BLaER1 (cell line): Measurements from ENCODE around the gene NSUN3.

Source experiments
- H3K27ac ChIP-seq: shearing (Covaris generic); formaldehyde crosslinking; 2 replicates; pipeline ENCODE4 v1.8.1; 2022
- H3K27me3 ChIP-seq: shearing (Covaris generic); formaldehyde crosslinking; 2 replicates; pipeline ENCODE4 v1.8.1; 2022
- H3K36me3 ChIP-seq: shearing (Covaris generic); formaldehyde crosslinking; 2 replicates; pipeline ENCODE4 v1.8.1; 2022
- H3K4me1 ChIP-seq: shearing (Covaris generic); formaldehyde crosslinking; 2 replicates; pipeline ENCODE4 v1.8.1; 2022
- H3K4me2 ChIP-seq: shearing (Covaris generic); formaldehyde crosslinking; 2 replicates; pipeline ENCODE4 v1.8.1; 2022
- H3K4me3 ChIP-seq: shearing (Covaris generic); formaldehyde crosslinking; 2 replicates; pipeline ENCODE4 v1.8.1; 2022
- H3K9ac ChIP-seq: shearing (Covaris generic); formaldehyde crosslinking; 2 replicates; pipeline ENCODE4 v1.8.1; 2022
- H3K9me3 ChIP-seq: shearing (Covaris generic); formaldehyde crosslinking; 2 replicates; pipeline ENCODE4 v1.8.1; 2022
- H4K20me1 ChIP-seq: shearing (Covaris generic); formaldehyde crosslinking; 2 replicates; pipeline ENCODE4 v1.8.1; 2022
- Cebpa-rat ChIP-seq: shearing (Covaris generic); IDR thresholded peaks from 2 replicates; pipeline ENCODE4 v1.8.1; 2022

The NSUN3 gene

GRCh38 chr3:94158512-94158911, 95.7 kb downstream of the NSUN3 start:
- H4K20me1 ChIP-seq: no peaks in the 10 kb centered on the region
- H3K4me2 ChIP-seq: no peak overlapping the region
- H3K27me3 ChIP-seq: no peaks in the 10 kb centered on the region
- no peak overlapping the region for H3K4me3 ChIP-seq
- TF ChIP-seq Cebpa-rat: no peak
- H3K27ac ChIP-seq: no peak overlapping the region
- H3K9ac ChIP-seq: no peak overlapping the region
- no peaks in the 10 kb centered on the region for H3K9me3 ChIP-seq
- no peaks in the 10 kb centered on the region for H3K36me3 ChIP-seq
- no peaks in the 10 kb centered on the region for H3K4me1 ChIP-seq

GRCh38 chr3:94159062-94159828, 96.4 kb downstream of the NSUN3 start:
- H4K20me1 ChIP-seq: no peaks in the 10 kb centered on the region
- no peaks in the 10 kb centered on the region for H3K36me3 ChIP-seq
- no peaks in the 10 kb centered on the region for H3K9me3 ChIP-seq
- no peak overlapping the region for H3K4me3 ChIP-seq
- no peaks in the 10 kb centered on the region for H3K27me3 ChIP-seq
- no peak overlapping the region for H3K9ac ChIP-seq
- no peak overlapping the region for H3K4me2 ChIP-seq
- no peaks in the 10 kb centered on the region for H3K4me1 ChIP-seq
- TF ChIP-seq Cebpa-rat: no peak
- no peak overlapping the region for H3K27ac ChIP-seq

DNA sequence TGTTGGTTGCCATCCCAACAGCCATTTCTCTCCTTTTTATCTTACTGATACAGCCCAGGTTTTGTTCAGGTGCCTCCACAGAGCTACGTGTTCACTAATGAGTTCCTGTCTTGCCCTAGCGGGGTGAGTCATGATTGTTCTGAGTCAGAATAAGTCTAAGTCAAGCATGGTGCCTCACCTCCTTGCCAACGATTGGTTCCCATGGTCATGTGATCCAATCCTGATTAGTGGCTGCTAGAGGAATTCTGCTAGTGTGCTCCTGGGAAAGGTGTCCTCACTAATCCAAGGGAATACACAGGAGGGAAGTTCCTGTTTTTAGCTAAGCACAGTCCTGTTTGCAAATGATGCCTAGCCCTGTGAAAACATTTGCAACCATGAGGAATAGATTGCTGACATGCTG, 99.8 kb downstream of the NSUN3 start:
- H3K4me2 ChIP-seq: no peak overlapping the region
- no peaks in the 10 kb centered on the region for H3K36me3 ChIP-seq
- no peak overlapping the region for H3K27ac ChIP-seq
- no peak for TF ChIP-seq Cebpa-rat
- H3K4me1 ChIP-seq: no peaks in the 10 kb centered on the region
- no peak overlapping the region for H3K4me3 ChIP-seq
- no peaks in the 10 kb centered on the region for H3K9me3 ChIP-seq
- no peaks in the 10 kb centered on the region for H4K20me1 ChIP-seq
- H3K27me3 ChIP-seq: no peaks in the 10 kb centered on the region
- no peak overlapping the region for H3K9ac ChIP-seq

- no peak for TF ChIP-seq Cebpa-rat
These were observed 104.5 kb downstream of the NSUN3 start for GRCh38 chr3:94167346-94167745.

DNA sequence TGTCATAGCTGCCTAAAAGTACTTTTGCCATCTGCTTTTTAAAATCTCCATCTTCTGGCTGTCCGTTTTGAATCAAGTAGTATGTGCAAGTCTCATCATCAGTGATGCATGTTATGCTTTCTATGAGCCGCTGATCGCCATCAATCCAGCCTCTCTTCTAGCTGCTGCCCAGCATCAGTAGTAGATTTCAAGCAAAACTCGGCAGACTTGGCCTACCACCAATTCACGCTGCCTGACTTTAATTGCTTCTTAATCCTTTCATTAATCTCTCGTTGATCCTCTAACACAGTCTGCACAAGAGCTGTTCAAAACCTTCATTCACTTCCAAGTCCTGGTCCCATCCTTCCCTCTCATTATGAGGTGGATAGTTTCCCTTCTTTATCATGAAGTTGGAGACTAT, 104.9 kb downstream of the NSUN3 start:
- Histone ChIP-seq H3K4me1 (no peaks in the 10 kb centered on the region), H3K4me2 (no peak overlapping the region), H3K27me3 (no peaks in the 10 kb centered on the region), H3K9ac (no peak overlapping the region), H3K4me3 (no peak overlapping the region), H3K9me3 (no peaks in the 10 kb centered on the region), H4K20me1 (no peaks in the 10 kb centered on the region), H3K36me3 (no peaks in the 10 kb centered on the region), H3K27ac (no peak overlapping the region)
- TF ChIP-seq Cebpa-rat: no peak

More at GRCh38 chr3:94167346-94167745, 104.5 kb downstream of the NSUN3 start:
- no peaks in the 10 kb centered on the region for H4K20me1 ChIP-seq
- H3K4me3 ChIP-seq: no peak overlapping the region
- no peak overlapping the region for H3K9ac ChIP-seq
- no peaks in the 10 kb centered on the region for H3K4me1 ChIP-seq
- H3K9me3 ChIP-seq: no peaks in the 10 kb centered on the region
- H3K27ac ChIP-seq: no peak overlapping the region
- no peaks in the 10 kb centered on the region for H3K36me3 ChIP-seq
- H3K4me2 ChIP-seq: no peak overlapping the region
- H3K27me3 ChIP-seq: no peaks in the 10 kb centered on the region

GRCh38 chr3:94171954-94172353, 109.1 kb downstream of the NSUN3 start:
- TF ChIP-seq Cebpa-rat: no peak
- Histone ChIP-seq H3K27me3 (no peaks in the 10 kb centered on the region), H3K9ac (no peak overlapping the region), H3K36me3 (no peaks in the 10 kb centered on the region), H3K4me3 (no peak overlapping the region), H4K20me1 (no peaks in the 10 kb centered on the region), H3K4me2 (no peak overlapping the region), H3K27ac (no peak overlapping the region), H3K4me1 (no peaks in the 10 kb centered on the region), H3K9me3 (no peaks in the 10 kb centered on the region)

DNA sequence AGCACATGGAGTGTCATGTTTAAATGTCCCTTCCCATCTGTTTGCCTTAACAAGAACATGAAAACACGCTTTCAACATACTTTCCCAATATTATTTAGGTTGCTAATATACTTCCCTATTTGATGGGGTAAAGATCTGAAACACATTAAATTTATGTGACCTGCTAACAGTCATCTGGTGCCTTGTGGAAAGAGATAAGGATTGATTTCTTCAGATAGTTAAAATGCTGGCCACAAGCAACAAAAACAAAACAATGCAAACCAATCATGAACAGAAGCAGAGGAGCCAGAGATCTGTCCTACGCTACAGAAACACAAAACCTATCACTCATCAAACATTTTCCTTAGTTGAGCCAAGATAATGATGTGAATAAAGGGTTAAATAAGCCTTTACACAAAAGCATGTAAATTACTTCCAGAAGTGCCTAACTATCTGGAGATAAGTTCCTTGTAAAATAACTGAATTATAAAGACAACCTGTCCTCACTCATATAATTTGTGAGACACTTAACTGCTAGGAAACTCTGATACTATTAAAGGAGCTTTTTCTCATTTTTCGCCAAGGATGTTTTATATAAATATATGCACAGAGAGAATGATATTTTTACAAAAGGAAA, 109.9 kb downstream of the NSUN3 start:
- no peaks in the 10 kb centered on the region for H3K36me3 ChIP-seq
- TF ChIP-seq Cebpa-rat: no peak
- no peak overlapping the region for H3K27ac ChIP-seq
- H3K4me3 ChIP-seq: no peak overlapping the region
- H4K20me1 ChIP-seq: no peaks in the 10 kb centered on the region
- H3K4me1 ChIP-seq: no peaks in the 10 kb centered on the region
- H3K27me3 ChIP-seq: no peaks in the 10 kb centered on the region
- H3K9ac ChIP-seq: no peak overlapping the region
- no peaks in the 10 kb centered on the region for H3K9me3 ChIP-seq
- H3K4me2 ChIP-seq: no peak overlapping the region

DNA sequence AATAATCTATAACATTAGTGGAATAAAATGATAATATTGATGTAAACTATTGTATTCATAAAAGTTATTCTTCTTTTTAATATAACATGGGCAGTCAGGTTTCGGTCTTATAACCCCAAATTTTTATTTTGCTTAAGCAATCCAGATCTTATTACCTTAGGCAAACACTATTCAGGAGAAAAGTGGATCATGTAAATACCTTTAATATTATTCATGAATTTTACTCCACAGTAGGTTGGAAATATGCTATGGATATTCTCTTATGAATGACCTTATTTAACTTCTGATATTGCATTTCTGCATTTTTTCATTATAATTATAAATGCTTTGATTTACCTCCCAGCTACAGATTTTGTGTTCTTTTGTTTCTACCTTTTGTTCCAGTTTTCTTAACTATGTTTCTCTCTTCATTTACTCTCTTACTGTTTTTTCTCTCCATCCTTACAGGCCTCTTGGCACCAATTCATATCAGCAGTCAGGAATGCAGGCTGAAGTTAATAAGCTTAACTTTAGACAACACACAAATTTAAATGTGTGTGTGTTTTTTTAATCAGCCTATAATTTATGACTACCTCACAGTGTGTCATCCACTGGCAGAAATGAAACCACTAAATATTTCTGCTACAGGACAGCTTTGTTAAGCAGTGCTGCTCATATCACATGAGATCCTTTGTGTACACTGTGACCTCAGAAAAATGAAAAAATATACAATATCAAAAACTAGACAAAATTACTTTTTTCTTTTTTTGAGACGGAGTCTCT, 111.0 kb downstream of the NSUN3 start:
- H3K9ac ChIP-seq: no peak overlapping the region
- no peak for TF ChIP-seq Cebpa-rat
- no peak overlapping the region for H3K27ac ChIP-seq
- no peaks in the 10 kb centered on the region for H3K9me3 ChIP-seq
- no peaks in the 10 kb centered on the region for H3K36me3 ChIP-seq
- no peaks in the 10 kb centered on the region for H4K20me1 ChIP-seq
- no peaks in the 10 kb centered on the region for H3K4me1 ChIP-seq
- H3K4me3 ChIP-seq: no peak overlapping the region
- no peaks in the 10 kb centered on the region for H3K27me3 ChIP-seq
- H3K4me2 ChIP-seq: no peak overlapping the region

- H3K27me3 ChIP-seq: no peaks in the 10 kb centered on the region
- H4K20me1 ChIP-seq: no peaks in the 10 kb centered on the region
- TF ChIP-seq Cebpa-rat: no peak
- no peaks in the 10 kb centered on the region for H3K4me1 ChIP-seq
- no peak overlapping the region for H3K27ac ChIP-seq
- no peak overlapping the region for H3K4me3 ChIP-seq
- H3K36me3 ChIP-seq: no peaks in the 10 kb centered on the region
- no peak overlapping the region for H3K4me2 ChIP-seq
- no peaks in the 10 kb centered on the region for H3K9me3 ChIP-seq
- no peak overlapping the region for H3K9ac ChIP-seq
These were observed 112.8 kb downstream of the NSUN3 start for GRCh38 chr3:94175677-94176076.
